Measurements from ENCODE around the gene PPP1R16B.

Gene PPP1R16B

DNA sequence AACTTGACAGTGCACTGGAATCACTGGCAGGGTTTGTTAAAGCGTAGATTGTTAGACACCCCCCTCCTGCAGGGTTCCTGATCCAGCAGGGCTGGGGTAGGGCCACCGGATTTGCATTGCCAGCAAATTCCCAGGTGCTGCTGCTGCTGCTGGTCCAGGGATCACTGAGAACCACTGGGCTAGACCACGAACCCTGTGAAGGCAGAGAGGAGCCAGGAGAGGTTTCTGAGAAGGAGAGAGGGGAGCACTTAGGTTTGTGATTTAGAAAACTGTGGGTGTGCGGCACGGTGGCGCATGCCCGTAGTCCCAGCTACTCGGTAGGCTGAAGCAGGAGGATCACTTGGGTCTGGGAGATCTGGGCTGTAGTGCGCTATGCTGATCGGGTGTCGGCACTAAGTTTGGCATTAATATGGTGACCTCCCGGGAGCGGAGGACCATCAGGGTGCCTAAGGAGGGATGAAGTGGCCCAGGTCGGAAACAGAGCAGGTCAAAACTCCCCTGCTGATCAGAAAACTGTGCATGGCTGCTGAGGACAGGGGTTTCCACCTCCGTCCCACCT is 67.1 kb downstream of the PPP1R16B start:
- H4K20me1 ChIP-seq (ENCODE audit: insufficient read depth, low read length): no peaks in the 10 kb centered on the region
- H3K27ac ChIP-seq (ENCODE audit: low read length): peak overlapping the region; percentile 93
- no peak overlapping the region for H2AFZ ChIP-seq (ENCODE audit: low read depth, low read length)
- peaks cover 29% of the 10 kb centered on the region for H3K36me3 ChIP-seq (replicated peaks; ENCODE audit: low read depth, low read length)
- H3K27me3 ChIP-seq (ENCODE audit: low read depth, low read length): no peaks in the 10 kb centered on the region
- peak overlapping the region; percentile 68 for H3K4me2 ChIP-seq (ENCODE audit: low read length)
- TF ChIP-seq, protein P1, sequence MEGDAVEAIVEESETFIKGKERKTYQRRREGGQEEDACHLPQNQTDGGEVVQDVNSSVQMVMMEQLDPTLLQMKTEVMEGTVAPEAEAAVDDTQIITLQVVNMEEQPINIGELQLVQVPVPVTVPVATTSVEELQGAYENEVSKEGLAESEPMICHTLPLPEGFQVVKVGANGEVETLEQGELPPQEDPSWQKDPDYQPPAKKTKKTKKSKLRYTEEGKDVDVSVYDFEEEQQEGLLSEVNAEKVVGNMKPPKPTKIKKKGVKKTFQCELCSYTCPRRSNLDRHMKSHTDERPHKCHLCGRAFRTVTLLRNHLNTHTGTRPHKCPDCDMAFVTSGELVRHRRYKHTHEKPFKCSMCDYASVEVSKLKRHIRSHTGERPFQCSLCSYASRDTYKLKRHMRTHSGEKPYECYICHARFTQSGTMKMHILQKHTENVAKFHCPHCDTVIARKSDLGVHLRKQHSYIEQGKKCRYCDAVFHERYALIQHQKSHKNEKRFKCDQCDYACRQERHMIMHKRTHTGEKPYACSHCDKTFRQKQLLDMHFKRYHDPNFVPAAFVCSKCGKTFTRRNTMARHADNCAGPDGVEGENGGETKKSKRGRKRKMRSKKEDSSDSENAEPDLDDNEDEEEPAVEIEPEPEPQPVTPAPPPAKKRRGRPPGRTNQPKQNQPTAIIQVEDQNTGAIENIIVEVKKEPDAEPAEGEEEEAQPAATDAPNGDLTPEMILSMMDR (IDR thresholded peaks at IDR 0.05; ENCODE audit: low read depth, low read length): no peak
- no peak for TF ChIP-seq EZH2phosphoT487 (IDR thresholded peaks at IDR 0.05; ENCODE audit: low read depth)
- H3K4me3 ChIP-seq (ENCODE audit: low read length): peak overlapping the region; percentile 53
- H3K9me3 ChIP-seq (ENCODE audit: insufficient read depth, low read length): no peaks in the 10 kb centered on the region
- peak overlapping the region; percentile 89 for H3K9ac ChIP-seq (ENCODE audit: low read length)
- H3K79me2 ChIP-seq (ENCODE audit: low read length): peaks cover 92% of the 10 kb centered on the region
- H3K4me1 ChIP-seq (ENCODE audit: low read length): peaks cover 91% of the 10 kb centered on the region

DNA sequence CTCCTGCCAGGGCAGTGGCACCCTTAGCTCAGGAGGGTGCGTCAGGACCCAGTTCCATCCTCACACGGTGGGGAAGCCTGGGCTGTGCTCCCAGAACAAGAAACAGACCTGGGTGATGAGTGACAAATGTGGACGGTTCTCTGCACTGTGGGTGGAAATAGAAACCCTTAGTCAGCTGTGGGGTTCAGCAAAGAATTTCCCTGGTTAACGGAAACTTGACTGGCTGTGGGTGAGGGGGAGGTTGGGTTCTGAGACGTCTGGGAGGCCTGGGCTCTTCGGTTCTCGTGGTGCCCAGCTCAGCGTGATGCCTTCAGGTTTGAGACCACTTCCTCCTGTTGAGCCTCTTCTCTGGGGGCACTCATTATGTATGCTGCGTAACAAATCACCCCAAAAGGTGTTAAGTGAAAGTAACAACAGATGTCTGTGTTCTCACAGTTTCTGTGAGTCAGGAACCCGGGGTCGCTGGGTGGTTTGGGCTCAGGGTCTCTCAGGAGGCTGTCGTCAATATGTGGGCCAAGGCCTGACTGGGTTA is 67.6 kb downstream of the PPP1R16B start:
- H3K36me3 ChIP-seq (replicated peaks; ENCODE audit: low read depth, low read length): peaks cover 26% of the 10 kb centered on the region
- no peak overlapping the region for H2AFZ ChIP-seq (ENCODE audit: low read depth, low read length)
- H3K9me3 ChIP-seq (ENCODE audit: insufficient read depth, low read length): no peaks in the 10 kb centered on the region
- H4K20me1 ChIP-seq (ENCODE audit: insufficient read depth, low read length): no peaks in the 10 kb centered on the region
- H3K27ac ChIP-seq (ENCODE audit: low read length): peak overlapping the region; percentile 93
- peaks cover 93% of the 10 kb centered on the region for H3K4me1 ChIP-seq (ENCODE audit: low read length)
- H3K27me3 ChIP-seq (ENCODE audit: low read depth, low read length): no peaks in the 10 kb centered on the region
- H3K4me3 ChIP-seq (ENCODE audit: low read length): peak overlapping the region; percentile 53
- peak overlapping the region; percentile 68 for H3K4me2 ChIP-seq (ENCODE audit: low read length)
- H3K79me2 ChIP-seq (ENCODE audit: low read length): peaks cover 92% of the 10 kb centered on the region
- peak overlapping the region; percentile 89 for H3K9ac ChIP-seq (ENCODE audit: low read length)
- no peak for TF ChIP-seq EZH2phosphoT487 (IDR thresholded peaks at IDR 0.05; ENCODE audit: low read depth)
- TF ChIP-seq, protein P1 (IDR thresholded peaks at IDR 0.05; ENCODE audit: low read depth, low read length): no peak

DNA sequence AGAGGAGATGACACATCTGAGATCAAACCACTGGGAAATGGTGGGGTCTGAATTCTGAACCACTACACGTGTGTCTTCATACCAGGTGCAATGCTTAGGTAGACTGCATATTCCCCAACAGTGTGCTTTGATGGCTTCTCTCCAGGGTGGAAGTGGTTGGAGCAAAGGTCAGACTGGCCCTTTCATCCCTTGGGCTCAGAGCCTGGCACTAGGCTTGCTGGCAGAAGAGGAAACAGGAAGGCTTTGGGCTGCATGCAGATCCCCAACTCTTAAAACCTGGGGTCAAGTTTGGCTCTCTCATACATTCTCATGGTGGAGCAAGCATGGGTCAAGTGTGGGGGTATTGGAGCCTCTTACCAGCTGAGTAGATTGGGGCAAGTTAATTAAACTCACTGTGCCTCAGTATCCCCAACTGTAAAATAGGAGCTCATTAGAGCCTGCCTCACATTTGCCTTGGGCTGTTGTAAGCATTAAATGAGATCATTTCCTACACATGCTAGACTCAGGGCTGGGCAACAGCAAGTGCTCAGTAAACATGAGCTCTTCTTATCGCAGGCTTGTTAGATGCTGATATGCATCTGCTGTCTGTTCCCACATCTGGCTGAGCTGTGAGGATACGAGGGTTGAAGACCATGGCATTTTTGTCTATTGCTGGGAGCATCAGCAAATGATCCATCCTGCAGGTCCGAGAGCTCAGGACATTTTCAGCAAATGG is 69.1 kb downstream of the PPP1R16B start:
- H3K27ac ChIP-seq (ENCODE audit: low read length): peak overlapping the region; percentile 93
- peak overlapping the region; percentile 43 for H3K4me3 ChIP-seq (ENCODE audit: low read length)
- H3K36me3 ChIP-seq (replicated peaks; ENCODE audit: low read depth, low read length): peaks cover 23% of the 10 kb centered on the region
- H3K79me2 ChIP-seq (ENCODE audit: low read length): peaks cover 92% of the 10 kb centered on the region
- H2AFZ ChIP-seq (ENCODE audit: low read depth, low read length): no peak overlapping the region
- no peaks in the 10 kb centered on the region for H3K9me3 ChIP-seq (ENCODE audit: insufficient read depth, low read length)
- no peaks in the 10 kb centered on the region; the same call in 1 of the 2 replicates for H4K20me1 ChIP-seq (ENCODE audit: insufficient read depth, low read length)
- TF ChIP-seq, protein P1 (IDR thresholded peaks at IDR 0.05; ENCODE audit: low read depth, low read length): no peak
- no peak for TF ChIP-seq EZH2phosphoT487 (IDR thresholded peaks at IDR 0.05; ENCODE audit: low read depth)
- peak overlapping the region; percentile 89 for H3K9ac ChIP-seq (ENCODE audit: low read length)
- no peaks in the 10 kb centered on the region for H3K27me3 ChIP-seq (ENCODE audit: low read depth, low read length)
- H3K4me2 ChIP-seq (ENCODE audit: low read length): peak overlapping the region; percentile 68
- H3K4me1 ChIP-seq (ENCODE audit: low read length): peaks cover 98% of the 10 kb centered on the region
